ENCODE results near the gene PROK1. TPM values are rescaled to one million over a fixed set of nuclear protein-coding genes. Genes with fewer than 3 reads are reported as not detected.
A peak's percentile ranks its signal among the peaks of the same experiment; 100 is the strongest.

Gene PROK1
- total and polyA plus RNA-seq, 2 experiments from 2014 or later = not detected

DNA sequence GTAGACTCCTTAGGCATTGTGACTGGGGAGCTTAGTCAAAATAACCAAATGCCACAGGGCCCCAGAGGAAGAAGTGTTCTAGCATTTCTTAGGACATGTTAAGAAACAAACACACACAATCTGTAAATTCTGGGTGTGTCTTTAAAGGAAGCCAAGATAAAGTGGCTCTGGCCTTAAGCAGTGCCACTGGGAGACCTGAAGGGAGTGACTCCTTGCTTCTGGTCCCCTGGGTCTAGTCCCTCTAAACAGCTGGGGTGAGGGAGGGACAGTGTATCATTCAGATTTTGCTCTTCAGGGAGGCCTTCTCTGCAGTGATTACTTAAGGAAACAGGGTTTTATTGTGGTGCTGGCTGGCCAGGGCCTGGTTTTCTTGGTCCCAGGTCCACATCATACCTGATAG is 9.1 kb upstream of the PROK1 start (continued):
- TF ChIP-seq EZH2phosphoT487 (IDR thresholded peaks at IDR 0.05; ENCODE audit: unreplicated experiment) = no peak
- no peak for TF ChIP-seq EZH2 (IDR thresholded peaks at IDR 0.05; ENCODE audit: low read depth, unreplicated experiment)
- TF ChIP-seq, protein P1, sequence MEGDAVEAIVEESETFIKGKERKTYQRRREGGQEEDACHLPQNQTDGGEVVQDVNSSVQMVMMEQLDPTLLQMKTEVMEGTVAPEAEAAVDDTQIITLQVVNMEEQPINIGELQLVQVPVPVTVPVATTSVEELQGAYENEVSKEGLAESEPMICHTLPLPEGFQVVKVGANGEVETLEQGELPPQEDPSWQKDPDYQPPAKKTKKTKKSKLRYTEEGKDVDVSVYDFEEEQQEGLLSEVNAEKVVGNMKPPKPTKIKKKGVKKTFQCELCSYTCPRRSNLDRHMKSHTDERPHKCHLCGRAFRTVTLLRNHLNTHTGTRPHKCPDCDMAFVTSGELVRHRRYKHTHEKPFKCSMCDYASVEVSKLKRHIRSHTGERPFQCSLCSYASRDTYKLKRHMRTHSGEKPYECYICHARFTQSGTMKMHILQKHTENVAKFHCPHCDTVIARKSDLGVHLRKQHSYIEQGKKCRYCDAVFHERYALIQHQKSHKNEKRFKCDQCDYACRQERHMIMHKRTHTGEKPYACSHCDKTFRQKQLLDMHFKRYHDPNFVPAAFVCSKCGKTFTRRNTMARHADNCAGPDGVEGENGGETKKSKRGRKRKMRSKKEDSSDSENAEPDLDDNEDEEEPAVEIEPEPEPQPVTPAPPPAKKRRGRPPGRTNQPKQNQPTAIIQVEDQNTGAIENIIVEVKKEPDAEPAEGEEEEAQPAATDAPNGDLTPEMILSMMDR (conservative IDR thresholded peaks at IDR 0.05; ENCODE audit: low read depth in 2 of 2) = no peak
- TF ChIP-seq ZNF114 (CRISPR knock-in tag; IDR thresholded peaks at IDR 0.05) = no peak

DNA sequence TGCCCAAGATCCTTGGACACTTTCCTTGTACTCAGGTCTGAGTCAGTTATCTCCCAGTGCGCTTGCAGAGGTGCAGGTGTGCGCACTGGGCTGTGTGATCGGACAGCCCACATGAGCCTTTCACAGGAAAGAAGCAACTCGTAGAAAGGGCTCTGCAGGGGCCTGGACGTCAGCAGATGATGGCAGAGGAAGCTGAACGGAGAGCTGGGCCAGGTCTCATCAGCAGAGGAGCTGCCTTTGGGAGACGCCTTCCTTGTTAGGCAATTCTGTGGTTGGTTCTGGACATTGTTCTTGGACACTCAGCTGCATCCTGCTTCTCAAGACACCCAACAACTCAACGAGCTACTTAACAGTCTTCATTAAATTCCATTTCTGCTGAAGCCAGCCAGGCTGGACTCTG is 7.5 kb upstream of the PROK1 start:
- Histone ChIP-seq H3K36me3 (ENCODE audit: insufficient read depth) (no peaks in the 10 kb centered on the region), H3K79me2 (replicated peaks; ENCODE audit: insufficient read depth) (no peaks in the 10 kb centered on the region), H3K4me2 (no peak overlapping the region)

DNA sequence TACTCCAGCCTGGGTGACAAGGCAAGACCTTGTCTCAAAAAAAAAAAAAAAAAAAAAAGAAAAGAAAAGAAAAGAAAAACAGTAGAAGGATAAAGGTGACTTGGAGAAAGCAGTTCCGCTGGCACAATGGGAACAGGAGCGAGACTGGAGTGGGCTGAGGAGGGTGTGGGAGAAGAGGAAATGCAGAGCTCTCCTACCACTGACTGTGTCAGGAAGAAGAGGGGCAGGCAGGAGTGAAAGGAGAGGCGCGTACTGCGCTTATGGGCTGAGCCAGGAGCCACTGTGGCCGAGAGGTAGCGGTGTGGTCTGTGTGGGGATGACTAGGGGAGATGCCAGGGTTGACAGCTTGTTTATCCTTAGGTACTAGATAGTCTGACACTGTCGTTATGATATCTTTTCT is 6.4 kb upstream of the PROK1 start:
- H3K27ac Mint-ChIP-seq = no peak overlapping the region
- DNase-seq (ENCODE audit: low spot score) = no peak
- H3K9me3 Mint-ChIP-seq = no peaks in the 10 kb centered on the region; the same call in 2 of the 3 replicates
- H4K20me1 ChIP-seq (replicated peaks; ENCODE audit: insufficient read depth) = no peaks in the 10 kb centered on the region
- H3K27me3 ChIP-seq (ENCODE audit: insufficient read depth) = no peaks in the 10 kb centered on the region
- no peak overlapping the region for H3K4me3 ChIP-seq
- no peaks in the 10 kb centered on the region for H3K36me3 ChIP-seq (ENCODE audit: insufficient read depth)
- no peaks in the 10 kb centered on the region for H3K9me2 ChIP-seq (ENCODE audit: insufficient read depth)
- H3F3A ChIP-seq (replicated peaks; ENCODE audit: low read depth) = no peaks in the 10 kb centered on the region
- no peak overlapping the region for H3K4me2 ChIP-seq
- peaks cover 2% of the 10 kb centered on the region for H3K4me1 Mint-ChIP-seq
- no peak overlapping the region for H3K4me3 Mint-ChIP-seq
- H3K4me1 ChIP-seq (ENCODE audit: insufficient read depth) = peaks cover 3% of the 10 kb centered on the region
- H3K27ac ChIP-seq (ENCODE audit: low read depth) = no peak overlapping the region
- no peaks in the 10 kb centered on the region for H3K36me3 Mint-ChIP-seq (ENCODE audit: low read depth)
- ATAC-seq = peak; percentile 40; the same call in 1 of the 3 replicates
- H2AFZ ChIP-seq = no peak overlapping the region
- H3K27me3 Mint-ChIP-seq (ENCODE audit: insufficient read depth, low read depth, poor library complexity) = peaks cover 11% of the 10 kb centered on the region
- H3K79me2 ChIP-seq (replicated peaks; ENCODE audit: insufficient read depth) = no peaks in the 10 kb centered on the region
- TF ChIP-seq EZH2phosphoT487 (IDR thresholded peaks at IDR 0.05; ENCODE audit: unreplicated experiment) (no peak), JUNB (IDR thresholded peaks at IDR 0.05; ENCODE audit: unreplicated experiment) (no peak), STAT1 (IDR thresholded peaks at IDR 0.05; ENCODE audit: unreplicated experiment) (no peak), ZNF331 (CRISPR knock-in tag; IDR thresholded peaks at IDR 0.05; ENCODE audit: low read depth) (no peak)
- TF ChIP-seq, protein P2, sequence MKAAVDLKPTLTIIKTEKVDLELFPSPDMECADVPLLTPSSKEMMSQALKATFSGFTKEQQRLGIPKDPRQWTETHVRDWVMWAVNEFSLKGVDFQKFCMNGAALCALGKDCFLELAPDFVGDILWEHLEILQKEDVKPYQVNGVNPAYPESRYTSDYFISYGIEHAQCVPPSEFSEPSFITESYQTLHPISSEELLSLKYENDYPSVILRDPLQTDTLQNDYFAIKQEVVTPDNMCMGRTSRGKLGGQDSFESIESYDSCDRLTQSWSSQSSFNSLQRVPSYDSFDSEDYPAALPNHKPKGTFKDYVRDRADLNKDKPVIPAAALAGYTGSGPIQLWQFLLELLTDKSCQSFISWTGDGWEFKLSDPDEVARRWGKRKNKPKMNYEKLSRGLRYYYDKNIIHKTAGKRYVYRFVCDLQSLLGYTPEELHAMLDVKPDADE (IDR thresholded peaks at IDR 0.05) = no peak

More for the DNA sequence above, 7.5 kb upstream of the PROK1 start:
- Mint-ChIP-seq H3K4me1 (no peaks in the 10 kb centered on the region; the same call in 2 of the 3 replicates), H3K36me3 (ENCODE audit: low read depth) (no peaks in the 10 kb centered on the region), H3K27me3 (ENCODE audit: insufficient read depth, low read depth, poor library complexity) (peaks cover 16% of the 10 kb centered on the region), H3K4me3 (no peak overlapping the region), H3K27ac (no peak overlapping the region), H3K9me3 (no peaks in the 10 kb centered on the region; the same call in 2 of the 3 replicates)
- no peaks in the 10 kb centered on the region for H4K20me1 ChIP-seq (replicated peaks; ENCODE audit: insufficient read depth)
- DNase-seq (ENCODE audit: low spot score) (no peak), ATAC-seq (no peak)
- TF ChIP-seq, protein P1 (conservative IDR thresholded peaks at IDR 0.05; ENCODE audit: low read depth in 2 of 2) = no peak
- no peak for TF ChIP-seq EZH2phosphoT487 (IDR thresholded peaks at IDR 0.05; ENCODE audit: unreplicated experiment)
- H3K27ac ChIP-seq (ENCODE audit: low read depth) = no peak overlapping the region
- H3K4me3 ChIP-seq = no peak overlapping the region
- H3K9me2 ChIP-seq (ENCODE audit: insufficient read depth) = no peaks in the 10 kb centered on the region
- no peak overlapping the region for H2AFZ ChIP-seq
- no peaks in the 10 kb centered on the region for H3K4me1 ChIP-seq (ENCODE audit: insufficient read depth)
- H3K27me3 ChIP-seq (ENCODE audit: insufficient read depth) = no peaks in the 10 kb centered on the region
- no peaks in the 10 kb centered on the region for H3F3A ChIP-seq (replicated peaks; ENCODE audit: low read depth)
